PFSK-1 (cell line): ENCODE results near the gene RTN4IP1.

Experiments used
- POLR2AphosphoS5 ChIP-seq: IDR thresholded peaks from 2 replicates; pipeline ENCODE4 v1.6.1; 2012; ENCODE audit warnings: low read depth, mild to moderate bottlenecking, control low read depth, low read length, moderate library complexity
- SIN3A ChIP-seq: IDR thresholded peaks from 2 replicates; pipeline ENCODE4 v1.6.1; 2012; ENCODE audit warnings: mild to moderate bottlenecking, low read length, moderate library complexity, borderline replicate concordance; ENCODE audit not compliant: insufficient read depth
- TAF1 ChIP-seq: IDR thresholded peaks from 2 replicates; pipeline ENCODE4 v1.6.1; 2012; ENCODE audit warnings: low read length, control low read depth, borderline replicate concordance; ENCODE audit not compliant: insufficient read depth
- TF ChIP-seq, protein P1 (sequence below), 2 experiments: IDR thresholded peaks; 2 replicates each; pipeline versions ENCODE4 v1.6.1 to v1.8.0; 2011 to 2012; ENCODE audit warnings: low read depth in 2 of 2, low read length in 2 of 2, control low read depth in 1 of 2, inconsistent platforms in 1 of 2, mild to moderate bottlenecking in 1 of 2, moderate library complexity in 1 of 2; ENCODE audit not compliant: insufficient read depth in 1 of 2

DNA sequence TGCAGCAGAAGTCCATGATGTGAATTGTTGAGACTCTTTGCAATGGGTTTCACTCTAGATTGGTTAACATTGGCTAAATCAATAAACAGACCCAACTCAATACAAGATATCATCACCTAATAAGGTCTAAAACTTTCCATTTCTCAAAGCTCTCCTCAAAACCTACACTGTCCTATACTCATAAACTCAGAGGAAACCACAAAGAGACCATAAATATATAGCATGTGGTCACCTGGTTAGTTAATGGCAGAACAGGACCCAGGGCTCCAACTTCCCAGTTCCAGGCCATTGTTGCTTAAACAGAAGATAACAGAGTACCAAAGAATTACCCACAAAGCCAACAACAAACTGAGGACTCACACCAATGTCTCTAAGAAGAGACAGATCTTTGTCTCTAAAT lies 12.0 kb downstream of the RTN4IP1 start:
- no peak for TF ChIP-seq SIN3A
- TF ChIP-seq, protein P1, sequence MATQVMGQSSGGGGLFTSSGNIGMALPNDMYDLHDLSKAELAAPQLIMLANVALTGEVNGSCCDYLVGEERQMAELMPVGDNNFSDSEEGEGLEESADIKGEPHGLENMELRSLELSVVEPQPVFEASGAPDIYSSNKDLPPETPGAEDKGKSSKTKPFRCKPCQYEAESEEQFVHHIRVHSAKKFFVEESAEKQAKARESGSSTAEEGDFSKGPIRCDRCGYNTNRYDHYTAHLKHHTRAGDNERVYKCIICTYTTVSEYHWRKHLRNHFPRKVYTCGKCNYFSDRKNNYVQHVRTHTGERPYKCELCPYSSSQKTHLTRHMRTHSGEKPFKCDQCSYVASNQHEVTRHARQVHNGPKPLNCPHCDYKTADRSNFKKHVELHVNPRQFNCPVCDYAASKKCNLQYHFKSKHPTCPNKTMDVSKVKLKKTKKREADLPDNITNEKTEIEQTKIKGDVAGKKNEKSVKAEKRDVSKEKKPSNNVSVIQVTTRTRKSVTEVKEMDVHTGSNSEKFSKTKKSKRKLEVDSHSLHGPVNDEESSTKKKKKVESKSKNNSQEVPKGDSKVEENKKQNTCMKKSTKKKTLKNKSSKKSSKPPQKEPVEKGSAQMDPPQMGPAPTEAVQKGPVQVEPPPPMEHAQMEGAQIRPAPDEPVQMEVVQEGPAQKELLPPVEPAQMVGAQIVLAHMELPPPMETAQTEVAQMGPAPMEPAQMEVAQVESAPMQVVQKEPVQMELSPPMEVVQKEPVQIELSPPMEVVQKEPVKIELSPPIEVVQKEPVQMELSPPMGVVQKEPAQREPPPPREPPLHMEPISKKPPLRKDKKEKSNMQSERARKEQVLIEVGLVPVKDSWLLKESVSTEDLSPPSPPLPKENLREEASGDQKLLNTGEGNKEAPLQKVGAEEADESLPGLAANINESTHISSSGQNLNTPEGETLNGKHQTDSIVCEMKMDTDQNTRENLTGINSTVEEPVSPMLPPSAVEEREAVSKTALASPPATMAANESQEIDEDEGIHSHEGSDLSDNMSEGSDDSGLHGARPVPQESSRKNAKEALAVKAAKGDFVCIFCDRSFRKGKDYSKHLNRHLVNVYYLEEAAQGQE (IDR thresholded peaks at IDR 0.05; ENCODE audit: insufficient read depth in 1 of 2, low read depth in 2 of 2, low read length in 2 of 2), result no peak
- TF ChIP-seq POLR2AphosphoS5, result no peak
- TF ChIP-seq TAF1, result no peak
